ENCODE data around the gene DNAH1. TPM values are rescaled to one million over a fixed set of nuclear protein-coding genes. Genes with fewer than 3 reads are reported as not detected.
A peak's percentile ranks its signal among the peaks of the same experiment; 100 is the strongest.

DNAH1 gene
- total RNA-seq, 4 donors from 2014 or later = 19.3 to 103 (median 64.2) TPM

GRCh38 chr3:52364322-52365035 lies 48.4 kb downstream of the DNAH1 start:
- Histone ChIP-seq H3K27me3 (no peaks in the 10 kb centered on the region), H3K4me3 (no peak overlapping the region), H3K9me3 (no peaks in the 10 kb centered on the region), H3K4me1 (no peaks in the 10 kb centered on the region), H3K36me3 (peaks cover 0 to 68% (median 0%) of the 10 kb centered on the region in 3 donors), H3K27ac (no peak overlapping the region)
- no peak for DNase-seq
- TF ChIP-seq CTCF (IDR thresholded peaks at IDR 0.05) = no peak
- TF ChIP-seq POLR2A (IDR thresholded peaks at IDR 0.05) = no peak

- DNase-seq = no peak
- Histone ChIP-seq H3K36me3 (peaks cover 0 to 52% (median 0%) of the 10 kb centered on the region in 3 donors), H3K4me1 (no peaks in the 10 kb centered on the region), H3K4me3 (no peak overlapping the region), H3K27ac (no peak overlapping the region), H3K27me3 (no peaks in the 10 kb centered on the region), H3K9me3 (no peaks in the 10 kb centered on the region)
- TF ChIP-seq CTCF (IDR thresholded peaks at IDR 0.05) = no peak
- TF ChIP-seq POLR2A (IDR thresholded peaks at IDR 0.05) = no peak
Observed at GRCh38 chr3:52366527-52366926, 50.4 kb downstream of the DNAH1 start.

- H3K4me1 ChIP-seq = peaks cover 0 to 6% (median 0%) of the 10 kb centered on the region in 4 donors
- H3K27ac ChIP-seq = no peak overlapping the region
- no peak for DNase-seq
- H3K9me3 ChIP-seq = no peaks in the 10 kb centered on the region
- TF ChIP-seq CTCF (IDR thresholded peaks at IDR 0.05) = no peak
- TF ChIP-seq POLR2A (IDR thresholded peaks at IDR 0.05) = no peak
- no peak overlapping the region for H3K4me3 ChIP-seq
- H3K36me3 ChIP-seq = peaks cover 0 to 46% (median 0%) of the 10 kb centered on the region in 3 donors
- H3K27me3 ChIP-seq = no peaks in the 10 kb centered on the region
Observed at GRCh38 chr3:52367891-52368880, 52.1 kb downstream of the DNAH1 start.

GRCh38 chr3:52370531-52370930 lies 54.4 kb downstream of the DNAH1 start:
- Histone ChIP-seq H3K27ac (no peak overlapping the region), H3K36me3 (peaks cover 0 to 29% (median 0%) of the 10 kb centered on the region in 3 donors), H3K27me3 (no peaks in the 10 kb centered on the region), H3K4me1 (peaks cover 0 to 6% (median 0%) of the 10 kb centered on the region in 4 donors), H3K9me3 (no peaks in the 10 kb centered on the region), H3K4me3 (no peak overlapping the region)
- TF ChIP-seq POLR2A (IDR thresholded peaks at IDR 0.05) (no peak), CTCF (IDR thresholded peaks at IDR 0.05) (no peak)
- DNase-seq = no peak

- Histone ChIP-seq H3K9me3 (no peaks in the 10 kb centered on the region), H3K4me3 (peak overlapping the region in 2 of 4 donors; percentile 18), H3K27me3 (no peaks in the 10 kb centered on the region), H3K27ac (peak overlapping the region in 1 of 4 donors; percentile 31), H3K36me3 (peaks cover 0 to 21% (median 0%) of the 10 kb centered on the region in 3 donors), H3K4me1 (peaks cover 0 to 6% (median 0%) of the 10 kb centered on the region in 4 donors)
- DNase-seq = peak in 2 of 3 donors; percentile 78 to 82
- TF ChIP-seq POLR2A (IDR thresholded peaks at IDR 0.05) (no peak), CTCF (IDR thresholded peaks at IDR 0.05) (no peak)
Observed at GRCh38 chr3:52372822-52373504, 56.8 kb downstream of the DNAH1 start.

Measured in Peyer's patch (tissue), 4 donors.